Measurements from ENCODE around the gene RAD18.

DNA sequence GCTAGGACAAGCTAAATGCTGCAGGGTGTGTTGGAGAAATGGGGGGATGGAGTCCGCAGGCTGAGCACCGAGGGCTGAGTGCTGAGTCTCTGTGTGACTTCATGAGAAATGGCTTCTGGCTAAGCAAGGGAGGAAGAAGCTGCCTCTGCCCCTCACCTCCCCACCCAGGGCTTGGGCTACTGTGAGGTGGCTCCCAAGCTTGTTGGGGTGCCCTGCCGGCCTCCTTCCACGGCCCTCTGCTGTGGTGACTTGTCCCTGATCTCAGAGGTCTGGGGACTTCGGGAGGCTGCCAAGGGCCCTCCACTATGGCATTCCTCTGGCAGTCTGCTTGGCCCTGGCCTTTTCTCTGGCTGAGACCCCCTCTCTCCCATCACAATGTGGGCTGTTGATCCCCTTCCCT lies 30.1 kb upstream of the RAD18 start:
- TF ChIP-seq, protein P1, sequence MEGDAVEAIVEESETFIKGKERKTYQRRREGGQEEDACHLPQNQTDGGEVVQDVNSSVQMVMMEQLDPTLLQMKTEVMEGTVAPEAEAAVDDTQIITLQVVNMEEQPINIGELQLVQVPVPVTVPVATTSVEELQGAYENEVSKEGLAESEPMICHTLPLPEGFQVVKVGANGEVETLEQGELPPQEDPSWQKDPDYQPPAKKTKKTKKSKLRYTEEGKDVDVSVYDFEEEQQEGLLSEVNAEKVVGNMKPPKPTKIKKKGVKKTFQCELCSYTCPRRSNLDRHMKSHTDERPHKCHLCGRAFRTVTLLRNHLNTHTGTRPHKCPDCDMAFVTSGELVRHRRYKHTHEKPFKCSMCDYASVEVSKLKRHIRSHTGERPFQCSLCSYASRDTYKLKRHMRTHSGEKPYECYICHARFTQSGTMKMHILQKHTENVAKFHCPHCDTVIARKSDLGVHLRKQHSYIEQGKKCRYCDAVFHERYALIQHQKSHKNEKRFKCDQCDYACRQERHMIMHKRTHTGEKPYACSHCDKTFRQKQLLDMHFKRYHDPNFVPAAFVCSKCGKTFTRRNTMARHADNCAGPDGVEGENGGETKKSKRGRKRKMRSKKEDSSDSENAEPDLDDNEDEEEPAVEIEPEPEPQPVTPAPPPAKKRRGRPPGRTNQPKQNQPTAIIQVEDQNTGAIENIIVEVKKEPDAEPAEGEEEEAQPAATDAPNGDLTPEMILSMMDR (IDR thresholded peaks at IDR 0.05): no peak
- no peak for TF ChIP-seq POLR2A (IDR thresholded peaks at IDR 0.05)
